ENCODE data around the gene IL4R.
A peak's percentile ranks its signal among the peaks of the same experiment; 100 is the strongest.
"Not testable (repeated sequence)": the region's sequence is repeated elsewhere in the genome, so short reads cannot be mapped to it uniquely, and the experiment has no call there.

The IL4R gene

GRCh38 chr16:27327586-27327915 lies 13.8 kb downstream of the IL4R start:
- DNase-seq: no peak

- DNase-seq: no peak
Measured at GRCh38 chr16:27328937-27329336, 15.2 kb downstream of the IL4R start.

GRCh38 chr16:27329376-27330079 lies 15.8 kb downstream of the IL4R start:
- DNase-seq: not testable (repeated sequence)

GRCh38 chr16:27330542-27330941 lies 16.8 kb downstream of the IL4R start:
- DNase-seq: peak in 5 of 51 donors; percentile 3 to 21 (median 13)

GRCh38 chr16:27332105-27332504 lies 18.3 kb downstream of the IL4R start:
- no peak for DNase-seq

DNA sequence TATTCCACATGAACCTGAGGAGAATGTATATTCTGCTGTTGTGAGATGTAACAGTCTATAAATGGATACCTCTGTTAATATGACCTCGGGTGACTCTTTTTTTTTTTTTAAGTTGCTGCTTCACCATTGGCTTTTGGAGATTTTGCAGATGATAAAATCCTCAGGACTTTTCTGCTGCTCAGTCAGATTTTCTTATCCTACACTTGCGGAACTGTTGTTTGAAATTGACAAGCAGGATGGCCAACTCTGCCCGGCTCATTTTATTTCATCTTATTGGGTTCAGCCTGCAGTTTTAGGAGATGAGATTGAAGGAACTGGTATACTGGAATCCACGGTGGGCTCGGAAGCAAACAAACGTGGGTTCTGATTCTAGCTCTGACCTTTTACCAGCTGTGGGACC lies 19.3 kb downstream of the IL4R start:
- DNase-seq: no peak

GRCh38 chr16:27333549-27333948 lies 19.8 kb downstream of the IL4R start:
- DNase-seq: no peak

DNA sequence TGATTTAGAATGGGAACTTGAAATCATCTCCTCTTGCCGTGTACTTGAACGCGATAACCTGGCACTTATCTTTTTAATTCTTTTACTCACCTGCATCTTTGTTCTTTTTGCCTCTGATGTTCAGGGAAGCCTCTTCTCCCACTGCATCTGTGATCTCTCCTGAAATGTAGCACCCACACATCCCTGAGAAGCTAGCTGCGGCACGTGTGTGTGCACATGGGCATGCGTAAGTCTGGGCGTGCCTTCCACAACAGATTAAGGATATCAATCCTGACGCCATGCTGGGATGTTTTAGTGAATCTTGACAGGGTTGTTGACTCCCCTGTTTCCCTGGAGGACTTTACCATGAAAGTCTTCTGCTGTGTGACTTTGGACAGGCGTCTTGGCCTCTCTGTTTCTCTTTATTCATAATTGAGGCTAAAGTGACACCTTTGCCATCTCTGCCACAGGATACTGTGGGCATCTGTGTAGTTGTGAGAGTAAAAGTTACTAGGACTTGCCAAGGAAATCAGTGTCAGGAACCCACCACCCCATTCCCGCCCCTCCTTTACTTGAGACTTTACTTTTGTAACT lies 20.5 kb downstream of the IL4R start:
- no peak for DNase-seq

- DNase-seq: no peak
Measured at GRCh38 chr16:27334838-27335237, 21.1 kb downstream of the IL4R start.

DNA sequence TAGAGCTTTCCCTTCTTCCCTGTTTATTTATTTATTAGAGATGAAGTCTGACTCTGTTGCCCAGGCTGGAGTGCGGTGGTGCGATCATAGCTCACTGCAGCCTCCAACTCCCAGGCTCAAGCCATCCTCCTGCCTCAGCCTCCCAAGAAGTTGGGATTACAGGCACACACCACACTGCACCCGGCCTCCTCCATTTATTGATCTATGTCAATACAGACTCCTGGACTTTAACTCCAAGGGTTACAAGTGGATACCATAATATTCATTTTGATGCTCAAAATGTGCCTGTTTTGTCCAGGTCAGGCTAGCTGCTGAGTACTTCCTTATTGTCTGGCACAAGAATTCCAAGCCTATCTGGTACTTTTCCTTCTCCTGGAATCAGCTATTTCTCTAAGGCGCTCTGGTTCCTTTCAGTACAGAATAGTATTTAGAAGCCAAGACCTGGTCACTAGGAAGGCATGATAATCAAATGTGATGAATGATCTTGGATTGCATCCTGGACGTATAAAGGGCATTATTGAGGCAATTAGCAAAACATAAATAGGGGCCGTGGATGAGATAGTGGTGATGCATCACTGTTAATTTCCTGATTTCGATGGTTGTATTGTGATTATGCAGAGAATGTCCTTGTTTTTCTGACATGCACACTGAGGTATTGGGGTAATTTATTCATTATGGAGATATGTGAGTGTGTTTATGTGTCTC lies 21.7 kb downstream of the IL4R start:
- no peak for DNase-seq

DNA sequence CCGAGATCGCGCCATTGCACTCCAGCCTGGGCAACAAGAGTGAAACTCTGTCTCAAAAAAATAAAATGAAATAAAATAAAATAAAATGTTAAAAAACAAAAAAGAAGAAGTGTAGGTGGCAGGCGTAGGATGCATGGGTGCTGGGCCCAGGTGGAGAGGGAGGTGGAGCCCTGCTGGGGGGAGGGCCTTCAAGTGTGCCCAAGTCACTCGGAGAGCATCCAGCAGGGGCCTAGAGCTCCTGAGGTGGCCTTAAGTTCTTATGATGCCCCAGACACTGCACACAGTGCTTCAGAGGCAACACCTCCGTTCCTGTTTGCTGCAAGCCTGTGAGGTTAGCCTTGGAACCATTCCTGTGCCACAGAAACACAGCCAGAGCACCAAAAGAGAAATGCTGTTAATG lies 23.2 kb downstream of the IL4R start:
- DNase-seq: peak in 1 of 51 donors; percentile 6

GRCh38 chr16:27339180-27339579 lies 25.4 kb downstream of the IL4R start:
- no peak for DNase-seq

- DNase-seq: no peak
Measured at GRCh38 chr16:27340654-27341053, 26.9 kb downstream of the IL4R start.

DNA sequence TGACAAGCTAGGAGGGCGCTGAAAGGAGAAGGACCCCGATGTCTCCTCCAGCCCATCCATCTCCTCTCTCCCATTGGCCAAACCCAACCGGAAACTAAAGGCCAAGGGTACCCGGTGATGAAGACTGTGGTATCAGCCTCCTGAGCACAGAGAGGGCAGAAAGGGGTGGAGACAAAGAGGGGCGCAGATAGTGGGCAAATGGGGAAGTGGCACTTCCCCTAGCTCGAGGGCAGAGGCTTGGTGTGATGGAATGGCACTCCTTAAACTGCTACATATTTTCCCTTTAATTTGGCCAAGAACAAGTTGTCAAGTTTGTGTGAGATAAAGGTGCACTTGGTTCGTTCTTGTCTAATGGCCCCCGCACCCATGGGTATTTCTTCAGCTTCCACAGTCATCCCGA lies 27.8 kb downstream of the IL4R start:
- DNase-seq: no peak

DNA sequence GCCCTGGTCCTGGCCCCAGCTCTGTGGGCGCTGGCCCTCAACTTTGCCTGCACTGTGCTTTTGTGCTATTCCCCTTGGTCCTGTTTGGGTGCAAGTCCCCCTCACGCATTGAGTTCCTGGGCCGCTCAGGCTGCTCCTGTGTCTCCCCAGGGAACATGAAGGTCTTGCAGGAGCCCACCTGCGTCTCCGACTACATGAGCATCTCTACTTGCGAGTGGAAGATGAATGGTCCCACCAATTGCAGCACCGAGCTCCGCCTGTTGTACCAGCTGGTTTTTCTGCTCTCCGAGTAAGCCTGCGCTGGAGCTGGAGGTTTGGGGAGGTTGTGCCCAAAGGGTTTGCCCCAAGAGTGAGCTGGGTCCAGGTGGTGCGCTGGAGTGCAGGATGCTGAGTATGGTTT lies 28.2 kb downstream of the IL4R start:
- DNase-seq: no peak

DNA sequence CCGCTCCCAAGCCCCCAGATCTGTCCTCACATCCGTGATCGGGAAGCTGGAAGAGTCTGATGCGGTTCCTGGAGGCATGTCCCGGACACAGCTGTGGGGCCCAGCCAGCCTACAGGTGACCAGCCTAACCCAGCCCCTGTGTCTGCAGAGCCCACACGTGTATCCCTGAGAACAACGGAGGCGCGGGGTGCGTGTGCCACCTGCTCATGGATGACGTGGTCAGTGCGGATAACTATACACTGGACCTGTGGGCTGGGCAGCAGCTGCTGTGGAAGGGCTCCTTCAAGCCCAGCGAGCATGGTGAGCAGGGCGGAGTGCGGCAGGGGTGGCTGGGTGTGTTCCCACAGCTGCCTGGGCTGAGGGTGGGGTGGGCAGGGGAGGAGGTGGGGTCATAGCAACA lies 30.9 kb downstream of the IL4R start:
- no peak for DNase-seq

- DNase-seq: no peak
Measured at GRCh38 chr16:27345201-27345600, 31.4 kb downstream of the IL4R start.

- DNase-seq: no peak
Measured at GRCh38 chr16:27346819-27347218, 33.0 kb downstream of the IL4R start.

DNA sequence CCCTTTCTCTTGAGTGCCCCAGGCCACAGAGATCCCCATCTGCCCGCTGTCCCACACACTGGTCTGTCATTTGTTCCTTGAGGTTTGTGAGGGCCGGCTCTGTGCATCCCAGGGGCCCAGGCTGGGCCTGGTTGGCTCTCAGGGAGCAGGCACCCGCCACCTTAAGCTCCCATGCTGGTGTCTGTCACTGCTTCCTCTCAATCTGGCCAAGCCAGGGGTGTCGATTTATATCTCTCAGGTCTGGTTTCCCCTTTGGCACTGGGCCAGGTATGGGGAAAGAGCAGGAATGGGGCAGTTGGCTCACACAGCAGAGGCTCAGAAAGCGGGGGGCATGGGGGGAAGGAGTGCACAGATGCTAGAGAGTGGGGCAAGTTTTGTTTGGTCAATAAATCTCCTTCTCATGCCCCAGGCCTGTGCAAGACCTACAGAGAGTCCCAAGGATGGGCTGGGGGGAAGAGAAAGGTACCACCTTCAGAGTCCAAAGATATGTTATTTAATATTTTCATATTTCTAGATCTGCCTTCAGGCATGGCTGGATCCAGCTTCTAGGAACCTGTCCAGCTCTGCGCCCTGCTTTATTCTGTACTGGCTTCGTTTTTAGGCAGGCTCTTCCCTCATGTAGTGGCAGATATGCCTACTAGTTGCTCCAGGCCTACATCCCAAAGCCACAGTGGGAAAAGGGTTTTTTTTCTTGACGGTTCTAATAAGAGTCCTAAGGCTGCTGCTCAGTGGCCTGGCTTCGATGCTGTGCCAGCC lies 34.3 kb downstream of the IL4R start:
- DNase-seq: no peak

GRCh38 chr16:27349276-27349675 lies 35.5 kb downstream of the IL4R start:
- DNase-seq: no peak

DNA sequence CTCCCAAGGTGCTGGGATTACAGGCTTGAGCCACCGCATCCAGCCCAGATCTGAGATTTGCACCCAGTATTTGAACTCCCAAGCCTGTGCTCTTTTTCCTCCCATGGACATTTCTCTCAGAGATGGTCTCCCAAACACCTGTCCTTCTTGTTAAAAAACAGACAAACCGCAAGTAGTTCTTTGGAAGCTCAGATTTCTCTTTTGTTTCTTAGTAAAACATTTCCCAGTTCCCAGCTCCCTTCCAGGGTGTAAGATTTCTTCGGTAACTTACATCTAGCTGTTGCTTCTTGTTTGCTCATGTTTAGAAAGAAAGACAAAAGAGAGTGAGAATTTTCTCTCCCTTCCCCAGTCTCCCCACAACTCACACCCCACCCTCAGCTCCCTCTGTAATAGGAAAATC lies 36.2 kb downstream of the IL4R start:
- no peak for DNase-seq

GRCh38 chr16:27351989-27352388 lies 38.2 kb downstream of the IL4R start:
- no peak for DNase-seq
